NCI-H69 (cell line): ENCODE measurements around the gene OLFML3.

Experiments
- DNase-seq: peaks from one replicate; lab custom pipeline; 2025; lab: John Stamatoyannopoulos, UW

OLFML3 gene

GRCh38 chr1:114025609-114026401, 46.5 kb downstream of the OLFML3 start:
- no peak for DNase-seq

GRCh38 chr1:114026797-114027196, 47.5 kb downstream of the OLFML3 start:
- no peak for DNase-seq
